ENCODE data around the gene PRM1. TPM values are rescaled to one million over a fixed set of nuclear protein-coding genes. Genes with fewer than 3 reads are reported as not detected.

PRM1 gene
- total and polyA plus RNA-seq, 2 of the 13 experiments (the other 11 are each of a cell fraction or from before 2014, with no cell fraction given) = not detected

GRCh38 chr16:11280616-11281522 is at the start of gene PRM1 (continued):
- 0 out of 2 replicates have a peak, but pooled peaks have one; percentile 13 for TF ChIP-seq ZNF543 (CRISPR knock-in tag; IDR thresholded peaks at IDR 0.05)
- no peak for TF ChIP-seq ADNP (CRISPR knock-in tag; IDR thresholded peaks at IDR 0.05)
- no peak; the same call in 1 of the 2 replicates for TF ChIP-seq SSRP1 (CRISPR knock-in tag; IDR thresholded peaks at IDR 0.05)
- 0 out of 2 replicates have a peak, but pooled peaks have one; percentile 26 for TF ChIP-seq ZKSCAN5 (CRISPR knock-in tag; IDR thresholded peaks at IDR 0.05)
- TF ChIP-seq ZNF547 (CRISPR knock-in tag; IDR thresholded peaks at IDR 0.05) = peak; percentile 66; the same call in 1 of the 2 replicates
- no peak for TF ChIP-seq TBX3 (IDR thresholded peaks at IDR 0.05; ENCODE audit: borderline replicate concordance)
- TF ChIP-seq ZSCAN20 (CRISPR knock-in tag; IDR thresholded peaks at IDR 0.05; ENCODE audit: borderline replicate concordance) = no peak
- TF ChIP-seq ZFP36L1 (CRISPR knock-in tag; IDR thresholded peaks at IDR 0.05) = no peak
- TF ChIP-seq, protein P1, sequence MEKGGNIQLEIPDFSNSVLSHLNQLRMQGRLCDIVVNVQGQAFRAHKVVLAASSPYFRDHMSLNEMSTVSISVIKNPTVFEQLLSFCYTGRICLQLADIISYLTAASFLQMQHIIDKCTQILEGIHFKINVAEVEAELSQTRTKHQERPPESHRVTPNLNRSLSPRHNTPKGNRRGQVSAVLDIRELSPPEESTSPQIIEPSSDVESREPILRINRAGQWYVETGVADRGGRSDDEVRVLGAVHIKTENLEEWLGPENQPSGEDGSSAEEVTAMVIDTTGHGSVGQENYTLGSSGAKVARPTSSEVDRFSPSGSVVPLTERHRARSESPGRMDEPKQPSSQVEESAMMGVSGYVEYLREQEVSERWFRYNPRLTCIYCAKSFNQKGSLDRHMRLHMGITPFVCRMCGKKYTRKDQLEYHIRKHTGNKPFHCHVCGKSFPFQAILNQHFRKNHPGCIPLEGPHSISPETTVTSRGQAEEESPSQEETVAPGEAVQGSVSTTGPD (CRISPR knock-in tag; IDR thresholded peaks at IDR 0.05) = no peak
- TF ChIP-seq FOSL1 (CRISPR knock-in tag; IDR thresholded peaks at IDR 0.05; ENCODE audit: borderline replicate concordance) = no peak
- TF ChIP-seq ZBTB8A (CRISPR knock-in tag; IDR thresholded peaks at IDR 0.05; ENCODE audit: borderline replicate concordance, low read depth) = 0 out of 2 replicates have a peak, but pooled peaks have one; percentile 68
- TF ChIP-seq, protein P2, sequence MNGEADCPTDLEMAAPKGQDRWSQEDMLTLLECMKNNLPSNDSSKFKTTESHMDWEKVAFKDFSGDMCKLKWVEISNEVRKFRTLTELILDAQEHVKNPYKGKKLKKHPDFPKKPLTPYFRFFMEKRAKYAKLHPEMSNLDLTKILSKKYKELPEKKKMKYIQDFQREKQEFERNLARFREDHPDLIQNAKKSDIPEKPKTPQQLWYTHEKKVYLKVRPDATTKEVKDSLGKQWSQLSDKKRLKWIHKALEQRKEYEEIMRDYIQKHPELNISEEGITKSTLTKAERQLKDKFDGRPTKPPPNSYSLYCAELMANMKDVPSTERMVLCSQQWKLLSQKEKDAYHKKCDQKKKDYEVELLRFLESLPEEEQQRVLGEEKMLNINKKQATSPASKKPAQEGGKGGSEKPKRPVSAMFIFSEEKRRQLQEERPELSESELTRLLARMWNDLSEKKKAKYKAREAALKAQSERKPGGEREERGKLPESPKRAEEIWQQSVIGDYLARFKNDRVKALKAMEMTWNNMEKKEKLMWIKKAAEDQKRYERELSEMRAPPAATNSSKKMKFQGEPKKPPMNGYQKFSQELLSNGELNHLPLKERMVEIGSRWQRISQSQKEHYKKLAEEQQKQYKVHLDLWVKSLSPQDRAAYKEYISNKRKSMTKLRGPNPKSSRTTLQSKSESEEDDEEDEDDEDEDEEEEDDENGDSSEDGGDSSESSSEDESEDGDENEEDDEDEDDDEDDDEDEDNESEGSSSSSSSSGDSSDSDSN (CRISPR knock-in tag; IDR thresholded peaks at IDR 0.05) = no peak
- no peak for TF ChIP-seq GABPB1 (CRISPR knock-in tag; IDR thresholded peaks at IDR 0.05)
- TF ChIP-seq FOXP1 (IDR thresholded peaks at IDR 0.05) = no peak
- TF ChIP-seq FOXP1 (CRISPR knock-in tag; IDR thresholded peaks at IDR 0.05) = no peak
- no peak for TF ChIP-seq NFIB (CRISPR knock-in tag; IDR thresholded peaks at IDR 0.05; ENCODE audit: borderline replicate concordance)
- TF ChIP-seq ZNF232 (CRISPR knock-in tag; IDR thresholded peaks at IDR 0.05; ENCODE audit: borderline replicate concordance) = 0 out of 2 replicates have a peak, but pooled peaks have one; percentile 49
- TF ChIP-seq, protein P3, sequence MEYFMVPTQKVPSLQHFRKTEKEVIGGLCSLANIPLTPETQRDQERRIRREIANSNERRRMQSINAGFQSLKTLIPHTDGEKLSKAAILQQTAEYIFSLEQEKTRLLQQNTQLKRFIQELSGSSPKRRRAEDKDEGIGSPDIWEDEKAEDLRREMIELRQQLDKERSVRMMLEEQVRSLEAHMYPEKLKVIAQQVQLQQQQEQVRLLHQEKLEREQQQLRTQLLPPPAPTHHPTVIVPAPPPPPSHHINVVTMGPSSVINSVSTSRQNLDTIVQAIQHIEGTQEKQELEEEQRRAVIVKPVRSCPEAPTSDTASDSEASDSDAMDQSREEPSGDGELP (IDR thresholded peaks at IDR 0.05; ENCODE audit: borderline replicate concordance, low read depth) = no peak
- TF ChIP-seq ZFP82 (CRISPR knock-in tag; IDR thresholded peaks at IDR 0.05; ENCODE audit: borderline replicate concordance) = no peak
- TF ChIP-seq FOXO1 (CRISPR knock-in tag; IDR thresholded peaks at IDR 0.05) = no peak
